Measurements from ENCODE around the gene PTPN21. TPM values are rescaled to one million over a fixed set of nuclear protein-coding genes. Genes with fewer than 3 reads are reported as not detected.

PTPN21 gene
- total RNA-seq, 4 donors from 2014 or later: 25.6 to 35.5 (median 32.2) TPM

DNA sequence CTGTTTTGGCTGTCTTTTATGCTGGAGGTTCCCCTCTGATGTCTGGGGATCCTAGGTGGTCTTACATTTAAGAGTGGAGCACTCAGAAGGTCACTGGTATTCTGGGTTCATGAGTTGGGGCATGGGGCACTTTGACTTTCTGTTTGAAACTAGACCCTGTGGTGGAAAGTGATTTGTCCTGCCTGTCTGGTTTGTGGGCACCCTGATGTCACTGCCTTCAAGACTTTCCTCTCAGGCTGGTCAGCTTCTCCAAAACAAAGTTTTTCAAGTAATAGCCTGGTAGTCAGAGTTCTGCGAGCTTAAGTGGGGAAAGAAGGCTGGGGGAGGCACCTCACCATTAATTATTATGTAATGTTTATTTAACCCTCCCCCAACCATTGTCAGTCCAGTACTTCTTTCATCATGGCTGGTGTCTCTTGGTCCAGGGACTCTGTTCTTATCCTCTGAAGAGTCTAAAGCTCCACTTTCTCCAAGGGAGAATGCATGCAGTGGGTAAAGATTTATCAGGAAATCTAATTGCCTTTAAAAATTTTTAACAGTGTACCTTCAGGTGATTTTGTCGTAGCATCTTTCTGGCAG lies 43.4 kb upstream of the PTPN21 start:
- Histone ChIP-seq H3K27ac (no peak overlapping the region), H3K4me3 (no peak overlapping the region), H3K9me3 (no peaks in the 10 kb centered on the region), H3K36me3 (peaks cover 8 to 75% (median 8%) of the 10 kb centered on the region in 3 donors), H3K27me3 (no peaks in the 10 kb centered on the region), H3K4me1 (no peaks in the 10 kb centered on the region)
- WGBS, 2 donors: 85 to 86% methylated on average over 2 of the region's 2 CpGs
- no peak for DNase-seq (ENCODE audit: low spot score in 2 of 2)
- TF ChIP-seq POLR2A (IDR thresholded peaks at IDR 0.05): no peak
- no peak for TF ChIP-seq EP300 (IDR thresholded peaks at IDR 0.05)
- TF ChIP-seq, protein P1, sequence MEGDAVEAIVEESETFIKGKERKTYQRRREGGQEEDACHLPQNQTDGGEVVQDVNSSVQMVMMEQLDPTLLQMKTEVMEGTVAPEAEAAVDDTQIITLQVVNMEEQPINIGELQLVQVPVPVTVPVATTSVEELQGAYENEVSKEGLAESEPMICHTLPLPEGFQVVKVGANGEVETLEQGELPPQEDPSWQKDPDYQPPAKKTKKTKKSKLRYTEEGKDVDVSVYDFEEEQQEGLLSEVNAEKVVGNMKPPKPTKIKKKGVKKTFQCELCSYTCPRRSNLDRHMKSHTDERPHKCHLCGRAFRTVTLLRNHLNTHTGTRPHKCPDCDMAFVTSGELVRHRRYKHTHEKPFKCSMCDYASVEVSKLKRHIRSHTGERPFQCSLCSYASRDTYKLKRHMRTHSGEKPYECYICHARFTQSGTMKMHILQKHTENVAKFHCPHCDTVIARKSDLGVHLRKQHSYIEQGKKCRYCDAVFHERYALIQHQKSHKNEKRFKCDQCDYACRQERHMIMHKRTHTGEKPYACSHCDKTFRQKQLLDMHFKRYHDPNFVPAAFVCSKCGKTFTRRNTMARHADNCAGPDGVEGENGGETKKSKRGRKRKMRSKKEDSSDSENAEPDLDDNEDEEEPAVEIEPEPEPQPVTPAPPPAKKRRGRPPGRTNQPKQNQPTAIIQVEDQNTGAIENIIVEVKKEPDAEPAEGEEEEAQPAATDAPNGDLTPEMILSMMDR (IDR thresholded peaks at IDR 0.05): no peak

DNA sequence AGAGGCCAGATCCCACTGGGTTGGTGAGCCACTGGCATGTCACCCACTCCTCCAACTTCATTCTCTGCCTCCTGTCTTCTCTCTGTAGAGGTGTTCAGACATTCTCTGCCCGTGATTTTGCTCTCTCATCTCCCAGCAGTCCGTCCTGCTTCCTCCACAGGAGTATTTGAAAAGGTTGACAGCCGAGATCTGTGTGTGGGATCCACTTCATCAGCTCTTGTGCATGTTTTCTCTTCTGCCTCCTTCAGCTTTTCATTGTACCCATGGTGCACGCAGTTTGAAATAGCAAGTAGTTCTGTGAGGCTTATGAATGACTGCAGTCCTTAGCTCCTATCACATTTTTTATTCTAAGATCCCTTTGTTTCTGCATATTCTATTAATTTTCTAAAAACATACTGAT lies 42.8 kb upstream of the PTPN21 start:
- no peak overlapping the region for H3K27ac ChIP-seq
- 86 to 87% methylated on average over 4 of the region's 4 CpGs for WGBS, 2 donors

DNA sequence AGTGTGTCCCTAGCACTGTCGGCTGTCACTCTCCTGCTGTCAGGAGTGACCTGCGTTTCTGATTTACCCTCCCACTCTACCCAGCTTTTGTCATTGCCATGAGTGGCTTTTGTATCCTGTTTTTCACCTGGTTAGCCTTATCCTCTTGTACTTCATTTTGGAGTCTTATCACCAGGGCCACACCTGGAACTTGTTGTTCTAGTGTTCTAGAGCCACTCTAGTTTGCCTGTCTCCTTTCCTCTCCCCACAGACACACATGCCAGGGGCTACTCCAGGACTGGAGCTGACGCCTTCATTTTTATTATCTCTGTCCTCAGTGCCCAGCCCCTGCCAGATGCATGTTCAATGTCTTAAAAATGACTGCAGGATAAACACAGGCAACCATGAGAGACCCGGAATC lies 42.2 kb upstream of the PTPN21 start:
- no peak for DNase-seq (ENCODE audit: low spot score in 2 of 2)
- H3K4me1 ChIP-seq: no peaks in the 10 kb centered on the region
- no peak overlapping the region for H3K4me3 ChIP-seq
- no peaks in the 10 kb centered on the region for H3K9me3 ChIP-seq
- peaks cover 0 to 74% (median 8%) of the 10 kb centered on the region in 3 donors for H3K36me3 ChIP-seq
- H3K27ac ChIP-seq: no peak overlapping the region
- WGBS, 2 donors: 89 to 95% methylated on average over 4 of the region's 4 CpGs
- no peaks in the 10 kb centered on the region for H3K27me3 ChIP-seq
- TF ChIP-seq EP300 (IDR thresholded peaks at IDR 0.05) (no peak), POLR2A (IDR thresholded peaks at IDR 0.05) (no peak)
- TF ChIP-seq, protein P1 (IDR thresholded peaks at IDR 0.05): no peak

More for the DNA sequence above, 42.8 kb upstream of the PTPN21 start:
- no peaks in the 10 kb centered on the region for H3K4me1 ChIP-seq
- no peak overlapping the region for H3K4me3 ChIP-seq
- TF ChIP-seq, protein P1 (IDR thresholded peaks at IDR 0.05): no peak
- TF ChIP-seq EP300 (IDR thresholded peaks at IDR 0.05): no peak
- no peak for TF ChIP-seq POLR2A (IDR thresholded peaks at IDR 0.05)
- H3K27me3 ChIP-seq: no peaks in the 10 kb centered on the region
- peaks cover 2 to 75% (median 8%) of the 10 kb centered on the region in 3 donors for H3K36me3 ChIP-seq
- DNase-seq (ENCODE audit: low spot score in 2 of 2): no peak
- no peaks in the 10 kb centered on the region for H3K9me3 ChIP-seq

DNA sequence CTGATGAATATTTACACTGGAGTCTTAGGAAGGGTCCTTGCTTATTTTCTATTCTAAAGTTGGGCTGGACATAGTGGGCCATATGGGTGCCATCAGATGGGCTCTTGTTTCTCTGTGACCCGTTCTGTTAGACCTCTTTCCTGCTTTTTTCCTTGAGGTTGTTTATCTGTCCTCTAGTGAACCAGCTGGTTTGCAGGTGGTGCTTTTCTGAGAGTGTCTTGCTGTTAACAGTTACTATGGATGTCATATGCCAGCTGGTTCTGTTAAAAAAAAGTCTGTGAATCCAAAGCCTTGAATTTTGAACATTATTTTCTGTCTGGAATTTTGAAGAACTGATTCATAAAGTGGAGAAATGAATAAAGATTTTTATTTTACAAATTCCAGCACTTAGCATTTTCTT lies 37.2 kb upstream of the PTPN21 start:
- WGBS, 2 donors: 31 to 71% methylated on average over 1 of the region's 1 CpG
- Histone ChIP-seq H3K27me3 (no peaks in the 10 kb centered on the region), H3K4me3 (no peak overlapping the region), H3K27ac (no peak overlapping the region), H3K9me3 (no peaks in the 10 kb centered on the region), H3K36me3 (peaks cover 3 to 69% (median 4%) of the 10 kb centered on the region in 3 donors), H3K4me1 (no peaks in the 10 kb centered on the region)
- DNase-seq (ENCODE audit: low spot score in 2 of 2): no peak
- TF ChIP-seq EP300 (IDR thresholded peaks at IDR 0.05) (no peak), POLR2A (IDR thresholded peaks at IDR 0.05) (no peak)

DNA sequence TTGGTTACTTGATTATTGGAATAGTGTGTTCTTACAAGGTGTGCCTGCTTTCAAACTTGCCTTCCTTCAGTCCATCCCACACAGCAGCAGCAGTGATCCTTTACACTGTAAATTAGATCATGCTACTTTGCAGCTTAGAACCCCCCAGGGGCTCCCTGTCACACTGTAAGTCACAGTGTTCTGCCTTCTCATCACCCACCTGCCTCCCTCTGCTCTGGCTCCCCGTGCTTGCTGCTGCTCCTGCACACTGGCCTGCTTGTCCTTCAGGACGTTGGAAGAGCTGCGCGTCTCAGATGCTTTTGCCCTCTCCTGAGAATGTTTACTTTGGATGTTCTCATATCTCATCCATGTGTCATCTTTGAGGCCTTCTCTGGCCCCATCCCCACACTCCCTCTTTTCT lies 35.4 kb upstream of the PTPN21 start:
- no peak for DNase-seq (ENCODE audit: low spot score in 2 of 2)
- WGBS, 2 donors: 67 to 75% methylated on average over 4 of the region's 4 CpGs
- Histone ChIP-seq H3K4me3 (no peak overlapping the region), H3K27me3 (no peaks in the 10 kb centered on the region), H3K9me3 (no peaks in the 10 kb centered on the region), H3K36me3 (peaks cover 2 to 83% (median 6%) of the 10 kb centered on the region in 3 donors), H3K27ac (no peak overlapping the region), H3K4me1 (no peaks in the 10 kb centered on the region)
- TF ChIP-seq POLR2A (IDR thresholded peaks at IDR 0.05): no peak
- TF ChIP-seq EP300 (IDR thresholded peaks at IDR 0.05): no peak
- TF ChIP-seq, protein P1 (IDR thresholded peaks at IDR 0.05): no peak

Measured in tibial nerve (tissue), 4 donors.